ENCODE measurements around the gene CACNA1S.

DNA sequence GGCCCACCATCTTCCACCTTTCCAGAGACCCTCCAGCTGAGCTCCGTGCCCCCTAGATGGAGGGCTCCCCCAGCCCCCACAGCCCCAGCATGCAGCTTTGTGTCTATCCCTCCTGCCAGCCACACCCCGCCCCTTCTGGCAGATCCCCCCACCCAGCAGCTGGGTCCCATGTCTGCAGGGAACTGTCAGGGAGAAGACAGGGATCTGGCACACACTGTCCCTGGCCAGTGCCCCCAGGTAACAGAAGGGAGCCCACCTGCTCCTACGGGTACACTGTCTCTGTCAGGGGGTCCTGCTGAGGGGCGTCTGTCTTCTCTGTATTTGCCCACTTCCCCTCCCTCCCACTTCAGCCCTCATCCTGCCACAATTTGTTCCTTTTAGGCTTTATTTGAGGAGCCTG lies 77.6 kb downstream of the CACNA1S start:
- no peak for TF ChIP-seq POLR2AphosphoS5 (IDR thresholded peaks at IDR 0.05; ENCODE audit: low read depth, low read length)
- TF ChIP-seq RCOR1 (IDR thresholded peaks at IDR 0.05; ENCODE audit: low read length), result no peak

All from SK-N-SH (cell line).